ENCODE results near the gene SLC12A9.
A peak's percentile ranks its signal among the peaks of the same experiment; 100 is the strongest.

Gene SLC12A9

GRCh38 chr7:100880645-100881044, 28.1 kb downstream of the SLC12A9 start:
- no peak overlapping the region for H3K27ac ChIP-seq (ENCODE audit: extremely low read depth, low read depth, low read length)
- H3K4me3 ChIP-seq (ENCODE audit: low read depth, low read length): no peak overlapping the region
- no peaks in the 10 kb centered on the region for H3K9me3 ChIP-seq (ENCODE audit: control insufficient read depth, insufficient read depth, low read depth, low read length)
- peaks cover 70 to 94% of the 10 kb centered on the region in 2 experiments for H3K36me3 ChIP-seq (ENCODE audit: control insufficient read depth in 2 of 2, insufficient read depth in 1 of 2, low read length in 2 of 2)
- TF ChIP-seq TRIM28 (IDR thresholded peaks at IDR 0.05; ENCODE audit: borderline replicate concordance, low read length): no peak
- TF ChIP-seq ZSCAN18 (tag by site-specific recombination; IDR thresholded peaks at IDR 0.05): no peak
- TF ChIP-seq ZNF132 (tag by site-specific recombination; IDR thresholded peaks at IDR 0.05; ENCODE audit: borderline replicate concordance): no peak
- TF ChIP-seq ZNF112 (tag by site-specific recombination; IDR thresholded peaks at IDR 0.05): no peak
- no peak for TF ChIP-seq ZNF174 (tag by site-specific recombination; IDR thresholded peaks at IDR 0.05)
- TF ChIP-seq ZNF610 (tag by site-specific recombination; IDR thresholded peaks at IDR 0.05; ENCODE audit: borderline replicate concordance): no peak
- TF ChIP-seq ZNF121 (tag by site-specific recombination; IDR thresholded peaks at IDR 0.05): no peak
- POLR2A ChIA-PET: interaction anchor here (0.6 to 8.1 kb wide), 2 partner anchors 7 to 368 kb away, joined by 9 to 198 read pairs; partner anchors contain the start of gene UFSP1
- H3K4me1 ChIP-seq (ENCODE audit: control insufficient read depth, insufficient read depth, low read length): no peaks in the 10 kb centered on the region
- CTCF ChIA-PET: interaction anchor here (0.5 kb wide), 1 partner anchor 86 kb away, joined by 3 read pairs; no protein-coding TSS in a partner anchor

- Histone ChIP-seq H3K4me1 (ENCODE audit: control insufficient read depth, insufficient read depth, low read length) (no peaks in the 10 kb centered on the region), H3K4me3 (ENCODE audit: low read depth, low read length) (no peak overlapping the region), H3K36me3 (ENCODE audit: control insufficient read depth in 2 of 2, insufficient read depth in 1 of 2, low read length in 2 of 2) (peaks cover 70 to 94% of the 10 kb centered on the region in 2 experiments), H3K27ac (ENCODE audit: extremely low read depth, low read depth, low read length) (no peak overlapping the region), H3K9me3 (ENCODE audit: control insufficient read depth, insufficient read depth, low read depth, low read length) (no peaks in the 10 kb centered on the region)
- POLR2A ChIA-PET: interaction anchor here (8.1 kb wide), 1 partner anchor 6 kb away, joined by 198 read pairs; the partner anchor contains the start of gene UFSP1
- TF ChIP-seq ZNF2 (tag by site-specific recombination; IDR thresholded peaks at IDR 0.05) (no peak), RBAK (tag by site-specific recombination; IDR thresholded peaks at IDR 0.05) (no peak), ZNF585B (tag by site-specific recombination; IDR thresholded peaks at IDR 0.05) (no peak), ZNF394 (tag by site-specific recombination; IDR thresholded peaks at IDR 0.05; ENCODE audit: borderline replicate concordance) (no peak), ZNF555 (tag by site-specific recombination; conservative IDR thresholded peaks at IDR 0.05) (no peak), ZNF837 (tag by site-specific recombination; IDR thresholded peaks at IDR 0.05) (no peak), ZNF24 (tag by site-specific recombination; IDR thresholded peaks at IDR 0.05) (no peak), ZNF704 (tag by site-specific recombination; IDR thresholded peaks at IDR 0.05) (no peak), ZFP37 (tag by site-specific recombination; IDR thresholded peaks at IDR 0.05) (no peak), ZNF514 (tag by site-specific recombination; IDR thresholded peaks at IDR 0.05) (no peak)
- CTCF ChIA-PET: interaction anchor here (0.5 kb wide), 1 partner anchor 87 kb away, joined by 3 read pairs; no protein-coding TSS in a partner anchor
Measured at GRCh38 chr7:100881136-100881535, 28.6 kb downstream of the SLC12A9 start.

- ChIA-PET POLR2A (interaction anchor here (0.6 kb wide), 1 partner anchor 13 kb away, joined by 3 read pairs; no protein-coding TSS in a partner anchor), CTCF (no interaction called here)
- H3K36me3 ChIP-seq (ENCODE audit: control insufficient read depth in 2 of 2, insufficient read depth in 1 of 2, low read length in 2 of 2): peaks cover 63 to 94% of the 10 kb centered on the region in 2 experiments
- no peak overlapping the region for H3K27ac ChIP-seq (ENCODE audit: extremely low read depth, low read depth, low read length)
- no peaks in the 10 kb centered on the region for H3K9me3 ChIP-seq (ENCODE audit: control insufficient read depth, insufficient read depth, low read depth, low read length)
- no peak overlapping the region for H3K4me3 ChIP-seq (ENCODE audit: low read depth, low read length)
- H3K4me1 ChIP-seq (ENCODE audit: control insufficient read depth, insufficient read depth, low read length): no peaks in the 10 kb centered on the region
- TF ChIP-seq KLF10 (tag by site-specific recombination; IDR thresholded peaks at IDR 0.05) (no peak), SCRT2 (tag by site-specific recombination; IDR thresholded peaks at IDR 0.05) (peak; percentile 35; the same call in 1 of the 2 replicates)
Measured at GRCh38 chr7:100882201-100882600, 29.7 kb downstream of the SLC12A9 start.
